Measurements from ENCODE around the gene ADAM17. TPM values are rescaled to one million over a fixed set of nuclear protein-coding genes. Genes with fewer than 3 reads are reported as not detected.
A peak's percentile ranks its signal among the peaks of the same experiment; 100 is the strongest.

Gene ADAM17
- total and polyA plus RNA-seq, 2 of the 13 experiments (the other 11 are each of a cell fraction or from before 2014, with no cell fraction given) = 6.5 to 33.4 TPM

- TF ChIP-seq NR0B2 (CRISPR knock-in tag; IDR thresholded peaks at IDR 0.05) = 0 out of 2 replicates have a peak, but pooled peaks have one; percentile 47
- peak; percentile 49; the same call in 1 of the 2 replicates for TF ChIP-seq RFX5 (IDR thresholded peaks at IDR 0.05; ENCODE audit: low read depth, low read length)
- TF ChIP-seq STAG1 (CRISPR knock-in tag; IDR thresholded peaks at IDR 0.05) = peak; percentile 52
- TF ChIP-seq ZNF674 (CRISPR knock-in tag; IDR thresholded peaks at IDR 0.05; ENCODE audit: low read depth) = no peak; the same call in 1 of the 2 replicates
- TF ChIP-seq, protein P1, sequence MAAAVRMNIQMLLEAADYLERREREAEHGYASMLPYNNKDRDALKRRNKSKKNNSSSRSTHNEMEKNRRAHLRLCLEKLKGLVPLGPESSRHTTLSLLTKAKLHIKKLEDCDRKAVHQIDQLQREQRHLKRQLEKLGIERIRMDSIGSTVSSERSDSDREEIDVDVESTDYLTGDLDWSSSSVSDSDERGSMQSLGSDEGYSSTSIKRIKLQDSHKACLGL (CRISPR knock-in tag; IDR thresholded peaks at IDR 0.05) = peak; percentile 74
- TF ChIP-seq HDAC6 (IDR thresholded peaks at IDR 0.05; ENCODE audit: low read depth, low read length) = no peak
- TF ChIP-seq, protein P2, sequence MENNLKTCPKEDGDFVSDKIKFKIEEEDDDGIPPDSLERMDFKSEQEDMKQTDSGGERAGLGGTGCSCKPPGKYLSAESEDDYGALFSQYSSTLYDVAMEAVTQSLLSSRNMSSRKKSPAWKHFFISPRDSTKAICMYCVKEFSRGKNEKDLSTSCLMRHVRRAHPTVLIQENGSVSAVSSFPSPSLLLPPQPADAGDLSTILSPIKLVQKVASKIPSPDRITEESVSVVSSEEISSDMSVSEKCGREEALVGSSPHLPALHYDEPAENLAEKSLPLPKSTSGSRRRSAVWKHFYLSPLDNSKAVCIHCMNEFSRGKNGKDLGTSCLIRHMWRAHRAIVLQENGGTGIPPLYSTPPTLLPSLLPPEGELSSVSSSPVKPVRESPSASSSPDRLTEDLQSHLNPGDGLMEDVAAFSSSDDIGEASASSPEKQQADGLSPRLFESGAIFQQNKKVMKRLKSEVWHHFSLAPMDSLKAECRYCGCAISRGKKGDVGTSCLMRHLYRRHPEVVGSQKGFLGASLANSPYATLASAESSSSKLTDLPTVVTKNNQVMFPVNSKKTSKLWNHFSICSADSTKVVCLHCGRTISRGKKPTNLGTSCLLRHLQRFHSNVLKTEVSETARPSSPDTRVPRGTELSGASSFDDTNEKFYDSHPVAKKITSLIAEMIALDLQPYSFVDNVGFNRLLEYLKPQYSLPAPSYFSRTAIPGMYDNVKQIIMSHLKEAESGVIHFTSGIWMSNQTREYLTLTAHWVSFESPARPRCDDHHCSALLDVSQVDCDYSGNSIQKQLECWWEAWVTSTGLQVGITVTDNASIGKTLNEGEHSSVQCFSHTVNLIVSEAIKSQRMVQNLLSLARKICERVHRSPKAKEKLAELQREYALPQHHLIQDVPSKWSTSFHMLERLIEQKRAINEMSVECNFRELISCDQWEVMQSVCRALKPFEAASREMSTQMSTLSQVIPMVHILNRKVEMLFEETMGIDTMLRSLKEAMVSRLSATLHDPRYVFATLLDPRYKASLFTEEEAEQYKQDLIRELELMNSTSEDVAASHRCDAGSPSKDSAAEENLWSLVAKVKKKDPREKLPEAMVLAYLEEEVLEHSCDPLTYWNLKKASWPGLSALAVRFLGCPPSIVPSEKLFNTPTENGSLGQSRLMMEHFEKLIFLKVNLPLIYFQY (CRISPR knock-in tag; IDR thresholded peaks at IDR 0.05; ENCODE audit: borderline replicate concordance) = no peak
- TF ChIP-seq, protein P3, sequence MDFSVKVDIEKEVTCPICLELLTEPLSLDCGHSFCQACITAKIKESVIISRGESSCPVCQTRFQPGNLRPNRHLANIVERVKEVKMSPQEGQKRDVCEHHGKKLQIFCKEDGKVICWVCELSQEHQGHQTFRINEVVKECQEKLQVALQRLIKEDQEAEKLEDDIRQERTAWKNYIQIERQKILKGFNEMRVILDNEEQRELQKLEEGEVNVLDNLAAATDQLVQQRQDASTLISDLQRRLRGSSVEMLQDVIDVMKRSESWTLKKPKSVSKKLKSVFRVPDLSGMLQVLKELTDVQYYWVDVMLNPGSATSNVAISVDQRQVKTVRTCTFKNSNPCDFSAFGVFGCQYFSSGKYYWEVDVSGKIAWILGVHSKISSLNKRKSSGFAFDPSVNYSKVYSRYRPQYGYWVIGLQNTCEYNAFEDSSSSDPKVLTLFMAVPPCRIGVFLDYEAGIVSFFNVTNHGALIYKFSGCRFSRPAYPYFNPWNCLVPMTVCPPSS (IDR thresholded peaks at IDR 0.05) = no peak
- peak; percentile 90 for TF ChIP-seq POGZ (CRISPR knock-in tag; IDR thresholded peaks at IDR 0.05)
- TF ChIP-seq, protein P4, sequence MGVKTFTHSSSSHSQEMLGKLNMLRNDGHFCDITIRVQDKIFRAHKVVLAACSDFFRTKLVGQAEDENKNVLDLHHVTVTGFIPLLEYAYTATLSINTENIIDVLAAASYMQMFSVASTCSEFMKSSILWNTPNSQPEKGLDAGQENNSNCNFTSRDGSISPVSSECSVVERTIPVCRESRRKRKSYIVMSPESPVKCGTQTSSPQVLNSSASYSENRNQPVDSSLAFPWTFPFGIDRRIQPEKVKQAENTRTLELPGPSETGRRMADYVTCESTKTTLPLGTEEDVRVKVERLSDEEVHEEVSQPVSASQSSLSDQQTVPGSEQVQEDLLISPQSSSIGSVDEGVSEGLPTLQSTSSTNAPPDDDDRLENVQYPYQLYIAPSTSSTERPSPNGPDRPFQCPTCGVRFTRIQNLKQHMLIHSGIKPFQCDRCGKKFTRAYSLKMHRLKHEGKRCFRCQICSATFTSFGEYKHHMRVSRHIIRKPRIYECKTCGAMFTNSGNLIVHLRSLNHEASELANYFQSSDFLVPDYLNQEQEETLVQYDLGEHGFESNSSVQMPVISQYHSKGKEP (CRISPR knock-in tag; IDR thresholded peaks at IDR 0.05) = 0 out of 2 replicates have a peak, but pooled peaks have one; percentile 51
- TF ChIP-seq ZSCAN9 (CRISPR knock-in tag; IDR thresholded peaks at IDR 0.05; ENCODE audit: borderline replicate concordance) = peak; percentile 47; the same call in 1 of the 2 replicates
- TF ChIP-seq ZNF749 (CRISPR knock-in tag; IDR thresholded peaks at IDR 0.05; ENCODE audit: borderline replicate concordance) = peak; percentile 99
- peak; percentile 99 for TF ChIP-seq ZFP36L1 (CRISPR knock-in tag; IDR thresholded peaks at IDR 0.05)
- TF ChIP-seq ZNF598 (CRISPR knock-in tag; IDR thresholded peaks at IDR 0.05; ENCODE audit: borderline replicate concordance) = peak; percentile 64; the same call in 1 of the 2 replicates
- peak; percentile 6; the same call in 1 of the 2 replicates for TF ChIP-seq JUNB (CRISPR knock-in tag; IDR thresholded peaks at IDR 0.05; ENCODE audit: borderline replicate concordance)
- no peak for TF ChIP-seq NFE2L1 (CRISPR knock-in tag; IDR thresholded peaks at IDR 0.05; ENCODE audit: borderline replicate concordance)
- no peak for TF ChIP-seq ZNF282 (IDR thresholded peaks at IDR 0.05; ENCODE audit: partially characterized antibody)
- peak; percentile 98 for TF ChIP-seq RXRB (CRISPR knock-in tag; IDR thresholded peaks at IDR 0.05; ENCODE audit: borderline replicate concordance)
- TF ChIP-seq SNAI1 (CRISPR knock-in tag; IDR thresholded peaks at IDR 0.05; ENCODE audit: borderline replicate concordance) = peak; percentile 99
These were observed at the start of gene ADAM17 (continued) for GRCh38 chr2:9555297-9556120.
